CD14-positive monocyte (primary cell): ENCODE results near the gene KCTD21. TPM values are rescaled to one million over a fixed set of nuclear protein-coding genes. Genes with fewer than 3 reads are reported as not detected.

ENCODE experiments used
- DNase-seq, 3 donors: peaks; one replicate each; pipeline ENCODE4 v3.0.0-alpha.2; 2011 to 2022
- H2AFZ ChIP-seq: 2 replicates; pipeline ENCODE4 v1.6.0; 2012; ENCODE audit warnings: mild to moderate bottlenecking, low read depth, low read length, inconsistent platforms; ENCODE audit not compliant: insufficient read depth, poor library complexity, severe bottlenecking
- H3K27ac ChIP-seq, 2 donors: 1 replicate in 1 of 2; 2 replicates in 1 of 2; pipeline ENCODE4 v1.5.1; 2012 to 2013; ENCODE audit warnings: low read length in 2 of 2, control low read depth in 1 of 2, inconsistent platforms in 1 of 2, low read depth in 1 of 2, mild to moderate bottlenecking in 1 of 2
- H3K27me3 ChIP-seq, 2 donors: one replicate each; pipeline versions ENCODE4 v1.6.0 to v1.6.1; 2011 to 2013; ENCODE audit warnings: low read length in 2 of 2; ENCODE audit not compliant: control insufficient read depth in 2 of 2, insufficient read depth in 2 of 2
- H3K36me3 ChIP-seq, 2 donors: replicated peaks in 1 of 2; 1 replicate in 1 of 2; 2 replicates in 1 of 2; pipeline versions ENCODE4 v1.5.1 to v1.6.1; 2012 to 2013; ENCODE audit warnings: low read length in 2 of 2, control low read depth in 1 of 2, inconsistent platforms in 1 of 2, mild to moderate bottlenecking in 1 of 2; ENCODE audit not compliant: insufficient read depth in 2 of 2, control insufficient read depth in 1 of 2
- H3K4me1 ChIP-seq, 2 donors: 1 replicate in 1 of 2; 2 replicates in 1 of 2; pipeline versions ENCODE4 v1.5.1 to v1.6.1; 2012 to 2013; ENCODE audit warnings: low read length in 2 of 2, control low read depth in 1 of 2, inconsistent platforms in 1 of 2, mild to moderate bottlenecking in 1 of 2, moderate library complexity in 1 of 2; ENCODE audit not compliant: insufficient read depth in 2 of 2, control insufficient read depth in 1 of 2
- H3K4me2 ChIP-seq: replicated peaks from 2 replicates; pipeline ENCODE3; 2012; ENCODE audit warnings: low read length, moderate library complexity, mild to moderate bottlenecking; ENCODE audit not compliant: poor library complexity, severe bottlenecking; ENCODE audit errors: extremely low read depth
- H3K4me3 ChIP-seq, 3 experiments: fragments of 200-600 bp in 1 of 3; sonication (generic) in 1 of 3; replicated peaks in 1 of 3; 1 replicate in 2 of 3; 2 replicates in 1 of 3; pipeline ENCODE4 v1.5.1; 2011 to 2013; ENCODE audit warnings: low read length in 3 of 3, mild to moderate bottlenecking in 3 of 3, control low read depth in 2 of 3, low read depth in 2 of 3, inconsistent platforms in 1 of 3, moderate library complexity in 1 of 3
- H3K79me2 ChIP-seq: 2 replicates; pipeline ENCODE4 v1.6.0; 2012; ENCODE audit warnings: mild to moderate bottlenecking, control low read depth, inconsistent platforms, low read length, moderate library complexity; ENCODE audit not compliant: insufficient read depth
- H3K9ac ChIP-seq: 2 replicates; pipeline ENCODE4 v1.6.0; 2017; ENCODE audit warnings: low read length, mild to moderate bottlenecking; ENCODE audit not compliant: insufficient read depth, poor library complexity, severe bottlenecking
- H3K9me3 ChIP-seq, 2 donors: replicated peaks in 1 of 2; 1 replicate in 1 of 2; 2 replicates in 1 of 2; pipeline versions ENCODE4 v1.5.1 to v1.6.1; 2012 to 2013; ENCODE audit warnings: low read length in 2 of 2, control low read depth in 1 of 2; ENCODE audit not compliant: control insufficient read depth in 1 of 2, insufficient read depth in 1 of 2
- H4K20me1 ChIP-seq: 2 replicates; pipeline ENCODE4 v1.6.0; 2012; ENCODE audit warnings: mild to moderate bottlenecking, low read length, control low read depth, moderate library complexity; ENCODE audit not compliant: insufficient read depth
- H3K27ac Mint-ChIP-seq, 7 donors: one replicate each; pipeline ENCODE4 v1.8.0; 2020; ENCODE audit warnings: mild to moderate bottlenecking in 7 of 7, mixed read lengths in 7 of 7, moderate library complexity in 6 of 7, inconsistent platforms in 2 of 7
- H3K27me3 Mint-ChIP-seq, 3 donors: one replicate each; pipeline ENCODE4 v1.8.0; 2021 to 2022; ENCODE audit warnings: low read depth in 3 of 3, mild to moderate bottlenecking in 3 of 3, mixed read lengths in 3 of 3, moderate library complexity in 3 of 3, inconsistent platforms in 1 of 3
- H3K36me3 Mint-ChIP-seq, 2 donors: one replicate each; pipeline ENCODE4 v1.8.0; 2020; ENCODE audit warnings: mixed read lengths in 2 of 2, inconsistent platforms in 1 of 2, mild to moderate bottlenecking in 1 of 2
- H3K4me1 Mint-ChIP-seq: one replicate; pipeline ENCODE4 v1.8.0; 2020; ENCODE audit warnings: mild to moderate bottlenecking, mixed read lengths
- H3K4me3 Mint-ChIP-seq, 2 donors: one replicate each; pipeline ENCODE4 v1.8.0; 2020; ENCODE audit warnings: mild to moderate bottlenecking in 2 of 2, mixed read lengths in 2 of 2, moderate library complexity in 1 of 2
- H3K9me3 Mint-ChIP-seq, 7 donors: one replicate each; pipeline ENCODE4 v1.8.0; 2020 to 2022; ENCODE audit warnings: mixed read lengths in 7 of 7, mild to moderate bottlenecking in 6 of 7, moderate library complexity in 6 of 7, inconsistent platforms in 2 of 7
- WGBS: methylation state at CpG from one replicate; pipeline ENCODE4 v1.1.5; 2013; ENCODE audit warnings: missing lambda C conversion rate; ENCODE audit not compliant: insufficient coverage; 5-methylcytosine and 5-hydroxymethylcytosine counted together
- intact Hi-C, 2 donors: fragments of 100-400 bp; cut with micrococcal nuclease; formaldehyde crosslinking; loops; one replicate each; pipeline versions ENCODE4 v1.15.0 to v1.15.1; 2023
- polyA plus RNA-seq, 3 donors: library from polyadenylated mRNA; depleted of rRNA in 1 of 3; unstranded in 2 of 3; stranded (reverse) in 1 of 3; fragments of 300-500 nt in 2 of 3; fragments of >200 nt in 1 of 3; fragmentation: Illumina TruSeq in 2 of 3; gene quantifications; 1 replicate in 2 of 3; 2 replicates in 1 of 3; pipeline ENCODE4 v1.2.3, GENCODE V29; 2012 to 2021
- TF ChIP-seq, protein P1 (sequence below): fragments of 200-600 bp; IDR thresholded peaks from one replicate; pipeline ENCODE4 v1.8.0; 2022; ENCODE audit warnings: antibody characterized with exemption, mild to moderate bottlenecking

Gene KCTD21
- polyA plus RNA-seq, 3 donors = 3.2 to 9.2 (median 5.2) TPM

DNA sequence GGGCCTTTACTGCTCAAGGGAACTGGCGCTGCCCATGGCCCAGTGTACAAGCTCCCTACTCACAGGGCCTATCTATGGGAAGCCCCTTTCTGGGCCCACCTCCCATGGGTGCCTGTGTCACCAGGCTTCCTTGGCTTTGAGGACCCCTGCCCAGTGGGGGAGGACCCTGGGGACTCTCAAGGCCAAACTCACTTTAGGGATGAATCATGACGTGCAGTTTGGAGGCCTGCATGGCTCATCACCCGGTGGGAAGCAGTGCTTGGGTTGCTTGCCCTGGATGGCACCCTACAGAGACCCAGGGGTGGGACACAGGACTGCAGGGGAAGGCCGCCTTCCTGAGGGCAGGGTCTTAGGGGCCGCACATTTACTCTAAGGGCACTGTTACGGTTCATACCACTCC is 16.5 kb downstream of the KCTD21 start:
- Mint-ChIP-seq H3K4me1 (no peaks in the 10 kb centered on the region), H3K27me3 (peaks cover 0 to 1% (median 0%) of the 10 kb centered on the region in 3 donors), H3K9me3 (peaks cover 0 to 4% (median 0%) of the 10 kb centered on the region in 7 donors), H3K27ac (no peak overlapping the region), H3K36me3 (peaks cover 41% of the 10 kb centered on the region in 2 donors), H3K4me3 (no peak overlapping the region)
- Histone ChIP-seq H3K4me1 (no peaks in the 10 kb centered on the region), H2AFZ (no peak overlapping the region), H4K20me1 (no peaks in the 10 kb centered on the region), H3K79me2 (no peaks in the 10 kb centered on the region), H3K4me3 (no peak overlapping the region), H3K9me3 (no peaks in the 10 kb centered on the region), H3K27ac (no peak overlapping the region), H3K27me3 (no peaks in the 10 kb centered on the region), H3K9ac (no peak overlapping the region), H3K4me2 (no peak overlapping the region), H3K36me3 (peaks cover 15 to 32% of the 10 kb centered on the region in 2 donors)
- no peak for DNase-seq
- intact Hi-C loops = no loop called here
- TF ChIP-seq, protein P1, sequence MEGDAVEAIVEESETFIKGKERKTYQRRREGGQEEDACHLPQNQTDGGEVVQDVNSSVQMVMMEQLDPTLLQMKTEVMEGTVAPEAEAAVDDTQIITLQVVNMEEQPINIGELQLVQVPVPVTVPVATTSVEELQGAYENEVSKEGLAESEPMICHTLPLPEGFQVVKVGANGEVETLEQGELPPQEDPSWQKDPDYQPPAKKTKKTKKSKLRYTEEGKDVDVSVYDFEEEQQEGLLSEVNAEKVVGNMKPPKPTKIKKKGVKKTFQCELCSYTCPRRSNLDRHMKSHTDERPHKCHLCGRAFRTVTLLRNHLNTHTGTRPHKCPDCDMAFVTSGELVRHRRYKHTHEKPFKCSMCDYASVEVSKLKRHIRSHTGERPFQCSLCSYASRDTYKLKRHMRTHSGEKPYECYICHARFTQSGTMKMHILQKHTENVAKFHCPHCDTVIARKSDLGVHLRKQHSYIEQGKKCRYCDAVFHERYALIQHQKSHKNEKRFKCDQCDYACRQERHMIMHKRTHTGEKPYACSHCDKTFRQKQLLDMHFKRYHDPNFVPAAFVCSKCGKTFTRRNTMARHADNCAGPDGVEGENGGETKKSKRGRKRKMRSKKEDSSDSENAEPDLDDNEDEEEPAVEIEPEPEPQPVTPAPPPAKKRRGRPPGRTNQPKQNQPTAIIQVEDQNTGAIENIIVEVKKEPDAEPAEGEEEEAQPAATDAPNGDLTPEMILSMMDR = no peak
- 99% methylated on average over 5 of the region's 6 CpGs for WGBS

DNA sequence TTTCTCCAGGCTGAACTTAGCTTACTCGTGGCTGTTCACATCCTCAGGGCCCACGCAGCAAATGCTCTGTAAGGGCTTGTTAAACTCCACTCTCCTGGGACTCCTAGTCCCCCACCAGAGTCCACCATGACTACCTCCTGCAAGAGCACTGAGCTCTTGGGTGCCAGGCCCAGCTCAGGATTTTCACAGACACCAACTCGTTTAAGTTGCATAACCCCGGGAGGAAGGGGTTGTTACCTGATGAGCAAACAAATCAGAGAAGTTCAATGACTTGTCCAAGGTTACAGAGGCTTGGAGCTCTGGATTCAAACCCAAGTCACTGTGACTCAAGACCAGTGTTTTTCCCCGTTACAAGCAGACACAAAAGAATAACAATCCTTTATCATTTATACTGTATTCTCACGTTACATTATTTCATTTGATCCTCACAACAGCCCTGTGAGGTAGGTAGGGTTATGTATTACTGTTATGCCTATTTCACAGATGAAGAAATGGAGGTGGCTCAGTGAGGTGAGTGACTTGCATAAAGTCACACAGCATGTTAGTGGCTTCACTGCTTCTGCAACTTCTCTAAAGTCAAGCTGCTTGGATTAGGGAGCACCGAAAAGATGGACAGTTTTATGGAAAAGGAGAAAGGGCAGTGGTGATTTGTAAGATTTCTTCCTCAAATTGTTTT is 17.4 kb downstream of the KCTD21 start:
- Histone ChIP-seq H3K4me1 (no peaks in the 10 kb centered on the region), H3K4me2 (no peak overlapping the region), H2AFZ (no peak overlapping the region), H3K4me3 (no peak overlapping the region), H3K79me2 (no peaks in the 10 kb centered on the region), H4K20me1 (no peaks in the 10 kb centered on the region), H3K9ac (no peak overlapping the region), H3K36me3 (peaks cover 15 to 29% of the 10 kb centered on the region in 2 donors), H3K9me3 (no peaks in the 10 kb centered on the region), H3K27me3 (no peaks in the 10 kb centered on the region), H3K27ac (no peak overlapping the region)
- Mint-ChIP-seq H3K9me3 (peaks cover 0 to 1% (median 0%) of the 10 kb centered on the region in 7 donors), H3K4me1 (no peaks in the 10 kb centered on the region), H3K27me3 (peaks cover 0 to 1% (median 0%) of the 10 kb centered on the region in 3 donors), H3K36me3 (peaks cover 32% of the 10 kb centered on the region in 2 donors), H3K4me3 (no peak overlapping the region), H3K27ac (peak overlapping the region in 2 of 7 donors; percentile 1 to 31)
- DNase-seq = no peak
- TF ChIP-seq, protein P1 = no peak
- intact Hi-C loops = no loop called here
- WGBS = 75% methylated on average over 4 of the region's 7 CpGs
